ENCODE measurements around the gene RPAP2. TPM values are rescaled to one million over a fixed set of nuclear protein-coding genes. Genes with fewer than 3 reads are reported as not detected.

RPAP2 gene
- total RNA-seq, 1 experiment from 2014 or later: 28.1 TPM

DNA sequence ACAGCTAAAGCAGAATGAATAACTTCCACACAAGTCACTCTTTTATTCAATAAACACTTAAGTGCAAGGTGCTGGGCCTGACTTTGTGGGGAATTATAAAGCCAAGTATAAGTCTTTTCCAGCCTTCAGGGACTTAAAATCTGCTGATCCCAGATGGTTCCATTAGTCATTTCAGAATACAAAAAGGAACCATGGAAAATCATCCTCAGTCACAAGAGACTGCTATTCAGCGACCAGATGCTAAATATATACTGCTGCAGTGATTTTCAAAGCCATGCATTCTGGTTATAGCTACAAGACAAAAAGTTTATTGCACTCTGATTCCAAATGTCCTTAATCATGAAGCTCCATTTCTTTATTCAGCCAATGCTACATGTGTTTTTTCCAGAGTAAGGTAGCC lies 25.8 kb upstream of the RPAP2 start:
- no peak for ATAC-seq
- intact Hi-C loops (cut with micrococcal nuclease): no loop called here
- Histone ChIP-seq H3K79me2 (ENCODE audit: insufficient read depth, low read length) (no peaks in the 10 kb centered on the region), H3K27ac (ENCODE audit: low read depth, low read length) (no peak overlapping the region), H3K4me3 (replicated peaks in 1 of 2; ENCODE audit: low read depth in 1 of 2, low read length in 2 of 2) (no peak overlapping the region), H3K4me1 (ENCODE audit: control insufficient read depth in 1 of 2, insufficient read depth in 2 of 2, low read length in 2 of 2) (no peaks in the 10 kb centered on the region), H3K9ac (ENCODE audit: low read length) (no peak overlapping the region), H3K9me2 (ENCODE audit: insufficient read depth) (no peaks in the 10 kb centered on the region), H3K4me2 (ENCODE audit: low read length) (no peak overlapping the region), H3K9me3 (ENCODE audit: control insufficient read depth in 1 of 2, insufficient read depth in 1 of 2, low read depth in 1 of 2, low read length in 2 of 2) (no peaks in the 10 kb centered on the region), H3K27me3 (ENCODE audit: insufficient read depth, low read length) (no peaks in the 10 kb centered on the region), H2AFZ (ENCODE audit: low read depth, low read length, poor library complexity, severe bottlenecking) (no peak overlapping the region), H4K20me1 (ENCODE audit: insufficient read depth) (no peaks in the 10 kb centered on the region), H3K36me3 (ENCODE audit: control insufficient read depth in 1 of 2, insufficient read depth in 2 of 2, low read length in 2 of 2) (peaks cover 9 to 10% of the 10 kb centered on the region in 2 experiments; a peak in 3 of 4 replicates)
- POLR2A ChIA-PET: no interaction called here
- no peak for TF ChIP-seq EZH2 (IDR thresholded peaks at IDR 0.05)
- no peak for TF ChIP-seq FOSL1 (IDR thresholded peaks at IDR 0.05; ENCODE audit: low read depth)
- no peak for TF ChIP-seq EZH2phosphoT487 (IDR thresholded peaks at IDR 0.05; ENCODE audit: borderline replicate concordance)
- TF ChIP-seq CEBPB (IDR thresholded peaks at IDR 0.05; ENCODE audit: low read depth): no peak
- no peak for TF ChIP-seq CBX3 (IDR thresholded peaks at IDR 0.05; ENCODE audit: low read depth)
- no peak for TF ChIP-seq SIN3A (IDR thresholded peaks at IDR 0.05; ENCODE audit: low read depth)
- no peak for TF ChIP-seq ZNF274 (IDR thresholded peaks at IDR 0.05; ENCODE audit: low read depth, low read length)
- TF ChIP-seq, protein P1, sequence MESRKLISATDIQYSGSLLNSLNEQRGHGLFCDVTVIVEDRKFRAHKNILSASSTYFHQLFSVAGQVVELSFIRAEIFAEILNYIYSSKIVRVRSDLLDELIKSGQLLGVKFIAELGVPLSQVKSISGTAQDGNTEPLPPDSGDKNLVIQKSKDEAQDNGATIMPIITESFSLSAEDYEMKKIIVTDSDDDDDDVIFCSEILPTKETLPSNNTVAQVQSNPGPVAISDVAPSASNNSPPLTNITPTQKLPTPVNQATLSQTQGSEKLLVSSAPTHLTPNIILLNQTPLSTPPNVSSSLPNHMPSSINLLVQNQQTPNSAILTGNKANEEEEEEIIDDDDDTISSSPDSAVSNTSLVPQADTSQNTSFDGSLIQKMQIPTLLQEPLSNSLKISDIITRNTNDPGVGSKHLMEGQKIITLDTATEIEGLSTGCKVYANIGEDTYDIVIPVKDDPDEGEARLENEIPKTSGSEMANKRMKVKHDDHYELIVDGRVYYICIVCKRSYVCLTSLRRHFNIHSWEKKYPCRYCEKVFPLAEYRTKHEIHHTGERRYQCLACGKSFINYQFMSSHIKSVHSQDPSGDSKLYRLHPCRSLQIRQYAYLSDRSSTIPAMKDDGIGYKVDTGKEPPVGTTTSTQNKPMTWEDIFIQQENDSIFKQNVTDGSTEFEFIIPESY (IDR thresholded peaks at IDR 0.05; ENCODE audit: extremely low read depth, insufficient replicate concordance, low read length): no peak
- no peak for TF ChIP-seq POLR2A (IDR thresholded peaks at IDR 0.05; ENCODE audit: borderline replicate concordance, extremely low read depth, insufficient read depth, insufficient read length)
- TF ChIP-seq, protein P2, sequence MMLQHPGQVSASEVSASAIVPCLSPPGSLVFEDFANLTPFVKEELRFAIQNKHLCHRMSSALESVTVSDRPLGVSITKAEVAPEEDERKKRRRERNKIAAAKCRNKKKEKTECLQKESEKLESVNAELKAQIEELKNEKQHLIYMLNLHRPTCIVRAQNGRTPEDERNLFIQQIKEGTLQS (IDR thresholded peaks at IDR 0.05): no peak
- TF ChIP-seq, protein P3, sequence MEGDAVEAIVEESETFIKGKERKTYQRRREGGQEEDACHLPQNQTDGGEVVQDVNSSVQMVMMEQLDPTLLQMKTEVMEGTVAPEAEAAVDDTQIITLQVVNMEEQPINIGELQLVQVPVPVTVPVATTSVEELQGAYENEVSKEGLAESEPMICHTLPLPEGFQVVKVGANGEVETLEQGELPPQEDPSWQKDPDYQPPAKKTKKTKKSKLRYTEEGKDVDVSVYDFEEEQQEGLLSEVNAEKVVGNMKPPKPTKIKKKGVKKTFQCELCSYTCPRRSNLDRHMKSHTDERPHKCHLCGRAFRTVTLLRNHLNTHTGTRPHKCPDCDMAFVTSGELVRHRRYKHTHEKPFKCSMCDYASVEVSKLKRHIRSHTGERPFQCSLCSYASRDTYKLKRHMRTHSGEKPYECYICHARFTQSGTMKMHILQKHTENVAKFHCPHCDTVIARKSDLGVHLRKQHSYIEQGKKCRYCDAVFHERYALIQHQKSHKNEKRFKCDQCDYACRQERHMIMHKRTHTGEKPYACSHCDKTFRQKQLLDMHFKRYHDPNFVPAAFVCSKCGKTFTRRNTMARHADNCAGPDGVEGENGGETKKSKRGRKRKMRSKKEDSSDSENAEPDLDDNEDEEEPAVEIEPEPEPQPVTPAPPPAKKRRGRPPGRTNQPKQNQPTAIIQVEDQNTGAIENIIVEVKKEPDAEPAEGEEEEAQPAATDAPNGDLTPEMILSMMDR (IDR thresholded peaks at IDR 0.05 in 2 of 3, conservative IDR thresholded peaks at IDR 0.05 in 1 of 3; ENCODE audit: borderline replicate concordance in 1 of 3, insufficient read depth in 1 of 3, low read depth in 2 of 3, low read length in 2 of 3): no peak
- TF ChIP-seq, protein P4, sequence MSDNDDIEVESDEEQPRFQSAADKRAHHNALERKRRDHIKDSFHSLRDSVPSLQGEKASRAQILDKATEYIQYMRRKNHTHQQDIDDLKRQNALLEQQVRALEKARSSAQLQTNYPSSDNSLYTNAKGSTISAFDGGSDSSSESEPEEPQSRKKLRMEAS (IDR thresholded peaks at IDR 0.05): no peak
- no peak for TF ChIP-seq YY1 (IDR thresholded peaks at IDR 0.05; ENCODE audit: extremely low read depth, insufficient replicate concordance, low read depth, low read length)
- BruUV-seq (replicated peaks): no TSS peak
- CTCF ChIA-PET: interaction anchor here (0.7 kb wide), 1 partner anchor 476 kb away, joined by 5 read pairs; no protein-coding TSS in a partner anchor
- DNase-seq (ENCODE audit: low read depth, low spot score): no peak
- RAD21 ChIA-PET (ENCODE audit: low non-redundant PET in 1 of 2, low total read pairs in 2 of 2, uncharacterized antibody in 2 of 2, unreplicated experiment in 2 of 2): no interaction called here
